Activated CD4-positive, alpha-beta T cell treated with anti-CD3 and anti-CD28 coated beads, Interleukin-2, amount 10 ng/mL, durations not matched to agents 24 days and 14 days (primary cell): ENCODE results near the gene SPEM1. TPM values are rescaled to one million over a fixed set of nuclear protein-coding genes. Genes with fewer than 3 reads are reported as not detected.
"Not testable (repeated sequence)": the region's sequence is repeated elsewhere in the genome, so short reads cannot be mapped to it uniquely, and the experiment has no call there.

Source experiments
- DNase-seq: peaks from one replicate; pipeline ENCODE4 v3.0.0; 2022
- H3K27ac Mint-ChIP-seq: one replicate; pipeline ENCODE4 v1.8.0; 2022; ENCODE audit warnings: mild to moderate bottlenecking, mixed read lengths
- H3K27me3 Mint-ChIP-seq: one replicate; pipeline ENCODE4 v1.8.0; 2022; ENCODE audit warnings: mixed read lengths
- H3K36me3 Mint-ChIP-seq: one replicate; pipeline ENCODE4 v1.8.0; 2022; ENCODE audit warnings: low read depth, mild to moderate bottlenecking, mixed read lengths
- H3K4me1 Mint-ChIP-seq: one replicate; pipeline ENCODE4 v1.8.0; 2021; ENCODE audit warnings: mixed read lengths
- H3K4me3 Mint-ChIP-seq: one replicate; pipeline ENCODE4 v1.8.0; 2022; ENCODE audit warnings: mild to moderate bottlenecking, moderate library complexity, mixed read lengths
- H3K9me3 Mint-ChIP-seq: one replicate; pipeline ENCODE4 v1.8.0; 2021; ENCODE audit warnings: mixed read lengths
- intact Hi-C: fragments of 100-400 bp; cut with micrococcal nuclease; formaldehyde crosslinking; loops from one replicate; pipeline ENCODE4 v1.15.1; 2023
- total RNA-seq: library from RNA; stranded (reverse); gene quantifications from 2 replicates; pipeline ENCODE4 v1.2.3, GENCODE V29; 2022

SPEM1 gene
- total RNA-seq, 1 donor from 2014 or later: not detected

DNA sequence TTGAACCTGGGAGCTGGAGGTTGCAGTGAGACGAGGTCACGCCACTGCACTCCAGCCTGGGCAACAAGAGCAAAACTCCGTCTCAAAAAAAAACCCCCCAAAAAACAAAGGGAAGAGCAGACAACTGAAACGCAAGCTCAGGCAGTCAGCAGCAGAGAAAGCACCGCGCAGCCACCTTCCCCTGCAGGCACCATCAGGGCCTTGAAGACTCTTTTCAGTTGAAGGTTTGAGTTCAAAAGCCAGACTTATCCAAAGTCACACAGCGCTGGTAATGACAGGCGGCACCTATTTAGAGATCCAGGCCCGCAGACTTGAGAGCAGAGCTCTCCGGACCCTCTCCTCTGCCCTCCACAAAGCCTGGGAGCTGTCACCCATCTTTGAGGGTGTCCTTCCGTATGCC is 48.2 kb downstream of the SPEM1 start:
- DNase-seq: no peak

DNA sequence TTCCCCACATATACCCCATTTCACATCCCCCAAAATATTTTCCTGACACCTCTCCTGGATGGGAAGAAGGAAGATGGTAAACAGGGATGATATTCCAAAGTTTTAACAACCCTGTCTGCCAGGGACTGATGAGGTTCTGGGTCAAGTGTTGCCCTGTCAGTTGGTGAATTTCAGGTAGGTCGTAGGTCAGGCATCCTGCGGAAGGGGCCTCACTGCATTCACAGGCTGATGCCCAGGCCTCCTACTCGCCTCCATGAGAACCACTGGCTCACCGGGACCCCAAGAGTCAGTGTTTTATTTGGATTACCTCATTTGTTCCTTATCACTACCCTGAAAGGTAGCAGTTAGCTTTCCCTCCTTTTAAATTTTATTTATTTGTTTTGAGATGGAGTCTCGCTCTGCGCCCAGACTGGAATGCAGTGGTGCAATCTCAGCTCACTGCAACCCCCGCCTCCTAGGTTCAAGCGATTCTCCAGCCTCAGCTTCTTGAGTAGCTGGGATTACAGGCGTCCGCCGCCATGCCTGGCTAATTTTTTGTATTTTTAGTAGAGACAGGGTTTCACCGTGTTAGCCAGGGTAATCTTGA is 48.8 kb downstream of the SPEM1 start:
- DNase-seq: no peak
- no peaks in the 10 kb centered on the region for H3K27me3 Mint-ChIP-seq
- H3K4me3 Mint-ChIP-seq: no peak overlapping the region
- peaks cover 10% of the 10 kb centered on the region for H3K36me3 Mint-ChIP-seq
- H3K4me1 Mint-ChIP-seq: peaks cover 7% of the 10 kb centered on the region
- no peak overlapping the region for H3K27ac Mint-ChIP-seq
- intact Hi-C loops: no loop called here
- no peaks in the 10 kb centered on the region for H3K9me3 Mint-ChIP-seq

More for the DNA sequence above, 48.2 kb downstream of the SPEM1 start:
- no peak overlapping the region for H3K4me3 Mint-ChIP-seq
- peaks cover 10% of the 10 kb centered on the region for H3K36me3 Mint-ChIP-seq
- intact Hi-C loops: no loop called here
- H3K9me3 Mint-ChIP-seq: no peaks in the 10 kb centered on the region
- H3K27me3 Mint-ChIP-seq: no peaks in the 10 kb centered on the region
- H3K27ac Mint-ChIP-seq: no peak overlapping the region
- H3K4me1 Mint-ChIP-seq: peaks cover 7% of the 10 kb centered on the region

DNA sequence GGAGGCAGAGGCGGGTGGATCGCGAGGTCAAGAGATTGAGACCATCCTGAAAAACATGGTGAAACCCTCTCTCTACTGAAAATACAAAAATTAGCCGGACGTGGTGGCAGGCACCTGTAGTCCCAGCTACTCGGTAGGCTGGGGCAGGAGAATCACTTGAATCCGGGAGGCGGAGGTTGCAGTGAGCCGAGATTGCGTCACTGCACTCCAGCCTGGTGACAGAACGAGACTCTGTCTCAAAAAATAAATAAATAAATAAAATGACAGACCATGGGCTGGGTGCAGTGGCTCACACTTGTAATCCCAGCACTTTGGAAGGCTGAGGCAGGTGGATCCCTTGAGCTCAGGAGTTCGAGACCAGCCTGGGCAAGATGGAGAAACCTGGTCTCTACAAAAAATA is 49.7 kb downstream of the SPEM1 start:
- DNase-seq, H3K27ac Mint-ChIP-seq, intact Hi-C loops, H3K36me3 Mint-ChIP-seq, H3K27me3 Mint-ChIP-seq, H3K4me1 Mint-ChIP-seq, H3K4me3 Mint-ChIP-seq, H3K9me3 Mint-ChIP-seq: not testable (repeated sequence)

DNA sequence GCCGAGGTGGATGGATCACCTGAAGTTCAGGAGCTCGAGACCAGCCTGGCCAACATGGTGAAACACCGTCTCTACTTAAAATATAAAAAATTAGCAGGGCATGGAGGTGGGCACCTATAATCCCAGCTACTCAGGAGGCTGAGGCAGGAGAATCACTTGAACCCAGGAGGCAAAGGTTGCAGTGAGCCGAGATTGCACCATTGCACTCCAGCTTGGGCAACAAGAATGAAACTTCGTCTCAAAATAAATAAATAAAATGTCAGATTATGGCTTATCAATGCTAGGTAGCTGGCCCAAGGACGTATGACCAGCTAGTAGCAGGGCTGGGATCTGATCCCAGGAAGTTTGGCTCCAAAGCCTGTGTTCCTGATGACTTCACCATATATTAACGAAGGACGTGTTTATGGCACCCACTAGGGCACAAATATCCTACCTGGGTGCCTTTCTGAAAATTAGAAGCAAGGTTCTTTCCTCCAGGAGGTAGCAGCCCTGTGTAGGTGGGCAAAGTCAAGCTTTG is 50.4 kb downstream of the SPEM1 start:
- H3K4me1 Mint-ChIP-seq, H3K36me3 Mint-ChIP-seq, H3K27ac Mint-ChIP-seq, H3K9me3 Mint-ChIP-seq, DNase-seq, H3K27me3 Mint-ChIP-seq, H3K4me3 Mint-ChIP-seq, intact Hi-C loops: not testable (repeated sequence)

Other genes with a start within 250 kb of the SPEM1 start
- gene ASGR1, start 241.0 kb upstream of the SPEM1 start, total RNA-seq: 1.8 and 1.9 TPM in 2 replicates
- gene DLG4, start 200.5 kb upstream of the SPEM1 start, total RNA-seq: 12.4 and 14.0 TPM in 2 replicates
- 244 and 267 TPM in 2 replicates for gene ACADVL, start 200.4 kb upstream of the SPEM1 start, total RNA-seq
- 71.1 and 77.7 TPM in 2 replicates for gene DVL2, start 185.8 kb upstream of the SPEM1 start, total RNA-seq
- 46.2 and 51.7 TPM in 2 replicates for gene PHF23, start 180.9 kb upstream of the SPEM1 start, total RNA-seq
- 124 and 126 TPM in 2 replicates for gene GABARAP, start 177.9 kb upstream of the SPEM1 start, total RNA-seq
- gene CTDNEP1, start 168.6 kb upstream of the SPEM1 start, total RNA-seq: 188 and 190 TPM in 2 replicates
- gene ELP5, start 168.1 kb upstream of the SPEM1 start, total RNA-seq: 74.3 and 76.8 TPM in 2 replicates
- gene CLDN7, start 157.8 kb upstream of the SPEM1 start, total RNA-seq: 0.31 and 0.40 TPM in 2 replicates
- 0.17 and 0.37 TPM in 2 replicates for gene SLC2A4, start 138.6 kb upstream of the SPEM1 start, total RNA-seq
- 0.21 and 0.33 TPM in 2 replicates for gene YBX2, start 125.7 kb upstream of the SPEM1 start, total RNA-seq
- gene EIF5A, start 112.7 kb upstream of the SPEM1 start, total RNA-seq: 1,303 and 1,327 TPM in 2 replicates
- gene GPS2, start 105.0 kb upstream of the SPEM1 start, total RNA-seq: 51.5 and 56.2 TPM in 2 replicates
- gene NEURL4, start 91.0 kb upstream of the SPEM1 start, total RNA-seq: 59.3 and 59.6 TPM in 2 replicates
- 262 and 275 TPM in 2 replicates for gene ACAP1, start 83.8 kb upstream of the SPEM1 start, total RNA-seq
- gene KCTD11, start 68.2 kb upstream of the SPEM1 start, total RNA-seq: 7.0 and 7.6 TPM in 2 replicates
- not detected in 2 replicates for gene TMEM95, start 65.2 kb upstream of the SPEM1 start, total RNA-seq
- 5.3 and 5.5 TPM in 2 replicates for gene TNK1, start 39.2 kb upstream of the SPEM1 start, total RNA-seq
- 75.5 and 79.8 TPM in 2 replicates for gene PLSCR3, start 25.8 kb upstream of the SPEM1 start, total RNA-seq
- gene TMEM256, start 16.2 kb upstream of the SPEM1 start, total RNA-seq: 47.4 and 59.3 TPM in 2 replicates
- gene NLGN2, start 12.5 kb upstream of the SPEM1 start, total RNA-seq: 2.9 and 3.0 TPM in 2 replicates
- not detected in 2 replicates for gene SPEM2, start 5.3 kb downstream of the SPEM1 start, total RNA-seq
- gene SPEM3, start 8.5 kb downstream of the SPEM1 start, total RNA-seq: not detected in 2 replicates
- 12.8 and 12.9 TPM in 2 replicates for gene TMEM102, start 15.1 kb downstream of the SPEM1 start, total RNA-seq
- 9.4 and 9.5 TPM in 2 replicates for gene FGF11, start 19.2 kb downstream of the SPEM1 start, total RNA-seq
- gene CHRNB1, start 24.7 kb downstream of the SPEM1 start, total RNA-seq: 6.1 and 7.2 TPM in 2 replicates
- gene ZBTB4, start 59.3 kb downstream of the SPEM1 start, total RNA-seq: 16.0 and 16.1 TPM in 2 replicates
- gene SLC35G6, start 61.1 kb downstream of the SPEM1 start, total RNA-seq: not detected in 2 replicates
- 226 and 230 TPM in 2 replicates for gene POLR2A, start 64.0 kb downstream of the SPEM1 start, total RNA-seq
- gene TNFSF12, start 128.7 kb downstream of the SPEM1 start, total RNA-seq: 21.5 and 21.8 TPM in 2 replicates
- 2.4 and 3.5 TPM in 2 replicates for gene TNFSF13, start 138.4 kb downstream of the SPEM1 start, total RNA-seq
- 89.7 and 93.0 TPM in 2 replicates for gene SENP3, start 141.6 kb downstream of the SPEM1 start, total RNA-seq
- gene CD68, start 159.3 kb downstream of the SPEM1 start, total RNA-seq: 3.2 and 3.5 TPM in 2 replicates
- 92.5 and 104 TPM in 2 replicates for gene MPDU1, start 163.5 kb downstream of the SPEM1 start, total RNA-seq
- 0.43 TPM in 1 of 2 replicates, not detected in the other for gene SOX15, start 169.8 kb downstream of the SPEM1 start, total RNA-seq
- gene FXR2, start 194.6 kb downstream of the SPEM1 start, total RNA-seq: 62.6 and 64.4 TPM in 2 replicates
- gene SAT2, start 207.5 kb downstream of the SPEM1 start, total RNA-seq: 16.5 and 17.7 TPM in 2 replicates
- not detected in 2 replicates for gene SHBG, start 209.8 kb downstream of the SPEM1 start, total RNA-seq
- gene ATP1B2, start 230.6 kb downstream of the SPEM1 start, total RNA-seq: 0.14 and 0.37 TPM in 2 replicates